Esophagus squamous epithelium (tissue), 5 donors: ENCODE measurements around the gene CCM2. TPM values are rescaled to one million over a fixed set of nuclear protein-coding genes. Genes with fewer than 3 reads are reported as not detected.

Source experiments
- DNase-seq: peaks from one replicate; lab custom pipeline; 2025; lab: John Stamatoyannopoulos, UW
- H3K27ac ChIP-seq, 4 donors: fragments of 200-600 bp; sonication (generic); one replicate each; pipeline ENCODE4 v1.5.1; 2016 to 2019; ENCODE audit warnings: mild to moderate bottlenecking in 1 of 4
- H3K27me3 ChIP-seq, 4 donors: fragments of 200-600 bp; sonication (generic); 1 replicate in 3 of 4; 2 replicates in 1 of 4; pipeline versions ENCODE4 v1.5.1 to v1.6.0; 2017 to 2021; ENCODE audit warnings: antibody characterized with exemption in 1 of 4
- H3K36me3 ChIP-seq, 3 donors: fragments of 200-600 bp; sonication (generic); one replicate each; pipeline ENCODE4 v1.5.1; 2016 to 2019
- H3K4me1 ChIP-seq, 3 donors: fragments of 200-600 bp; sonication (generic); one replicate each; pipeline ENCODE4 v1.5.1; 2017 to 2019
- H3K4me3 ChIP-seq, 4 donors: fragments of 200-600 bp; sonication (generic); 1 replicate in 3 of 4; 2 replicates in 1 of 4; pipeline ENCODE4 v1.5.1; 2016 to 2019; ENCODE audit warnings: mild to moderate bottlenecking in 2 of 4, moderate library complexity in 1 of 4
- H3K9me3 ChIP-seq, 3 donors: fragments of 200-600 bp; sonication (generic); one replicate each; pipeline ENCODE4 v1.5.1; 2016 to 2019
- CTCF ChIP-seq, 6 experiments: fragments of 450-650 bp in 4 of 6; fragments of 200-600 bp in 2 of 6; sonication (generic) in 2 of 6; IDR thresholded peaks; one replicate each; pipeline ENCODE4 v1.5.1; 2016 to 2019; ENCODE audit warnings: antibody characterized with exemption in 6 of 6, mild to moderate bottlenecking in 4 of 6, moderate library complexity in 4 of 6
- POLR2A ChIP-seq, 4 donors: fragments of 450-650 bp; IDR thresholded peaks; one replicate each; pipeline ENCODE4 v1.6.1; 2017; ENCODE audit warnings: antibody characterized with exemption in 4 of 4, mild to moderate bottlenecking in 4 of 4, moderate library complexity in 3 of 4
- WGBS, 2 donors: methylation state at CpG; one replicate each; pipeline ENCODE4 v1.1.5; 2018; 5-methylcytosine and 5-hydroxymethylcytosine counted together
- intact Hi-C: fragments of 100-400 bp; cut with DNase I; formaldehyde crosslinking; loops from one replicate; pipeline ENCODE4 v1.15.0; 2022
- total RNA-seq, 4 donors: library from RNA; depleted of rRNA; stranded (reverse); fragments of >200 nt; gene quantifications; one replicate each; pipeline ENCODE4 v1.1.0, GENCODE V29; 2016
- donor health status: DM: yes; HTN: yes; CAD: no.

Gene CCM2
- total RNA-seq, 4 donors from 2014 or later = 20.0 to 36.3 (median 24.9) TPM

DNA sequence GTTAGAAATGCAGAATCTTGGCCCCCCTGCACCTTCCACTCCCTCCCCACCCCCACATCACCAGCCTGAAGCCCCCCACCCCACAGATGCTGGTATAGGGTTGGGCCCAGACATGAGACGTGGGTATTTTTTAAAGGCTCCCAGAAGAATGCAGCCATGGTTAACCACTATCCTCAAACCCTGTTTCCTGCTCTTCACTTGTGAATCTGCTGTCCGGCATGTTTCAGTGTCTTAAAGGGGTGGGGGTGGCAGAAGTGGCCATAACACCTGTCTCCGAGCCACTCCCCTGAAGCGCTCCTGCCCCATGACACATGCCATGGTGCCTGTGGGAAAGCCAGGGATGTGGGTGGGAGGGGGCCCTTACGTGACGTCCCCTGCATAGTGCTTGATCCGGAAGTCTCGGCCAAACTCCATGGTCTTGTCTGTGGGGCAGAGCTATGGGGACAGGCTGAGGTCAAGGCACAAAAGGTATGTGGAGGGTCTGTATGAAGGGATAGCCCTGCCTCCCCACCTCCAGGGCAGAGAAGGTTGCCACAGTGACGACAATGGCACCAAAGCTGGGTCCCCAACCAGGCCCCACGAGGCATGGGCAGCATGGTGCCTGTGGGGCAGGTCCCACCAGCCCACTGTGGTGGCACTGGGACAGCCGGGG, 30.8 kb upstream of the CCM2 start:
- intact Hi-C loops = loop anchor here (10.0 kb wide), 1 partner anchor 166 kb away; no protein-coding TSS in a partner anchor
- Histone ChIP-seq H3K4me1 (no peaks in the 10 kb centered on the region), H3K36me3 (peaks cover 0 to 6% (median 0%) of the 10 kb centered on the region in 3 donors), H3K4me3 (no peak overlapping the region), H3K27ac (no peak overlapping the region), H3K27me3 (peaks cover 0 to 7% (median 0%) of the 10 kb centered on the region in 4 donors), H3K9me3 (no peaks in the 10 kb centered on the region)
- DNase-seq = no peak
- WGBS, 2 donors = 83% methylated on average over 1 of the region's 11 CpGs; no CpG with 5 or more reads in 1 of the 2 donors
- no peak for TF ChIP-seq POLR2A (IDR thresholded peaks at IDR 0.05)
- TF ChIP-seq CTCF (IDR thresholded peaks at IDR 0.05) = no peak

DNA sequence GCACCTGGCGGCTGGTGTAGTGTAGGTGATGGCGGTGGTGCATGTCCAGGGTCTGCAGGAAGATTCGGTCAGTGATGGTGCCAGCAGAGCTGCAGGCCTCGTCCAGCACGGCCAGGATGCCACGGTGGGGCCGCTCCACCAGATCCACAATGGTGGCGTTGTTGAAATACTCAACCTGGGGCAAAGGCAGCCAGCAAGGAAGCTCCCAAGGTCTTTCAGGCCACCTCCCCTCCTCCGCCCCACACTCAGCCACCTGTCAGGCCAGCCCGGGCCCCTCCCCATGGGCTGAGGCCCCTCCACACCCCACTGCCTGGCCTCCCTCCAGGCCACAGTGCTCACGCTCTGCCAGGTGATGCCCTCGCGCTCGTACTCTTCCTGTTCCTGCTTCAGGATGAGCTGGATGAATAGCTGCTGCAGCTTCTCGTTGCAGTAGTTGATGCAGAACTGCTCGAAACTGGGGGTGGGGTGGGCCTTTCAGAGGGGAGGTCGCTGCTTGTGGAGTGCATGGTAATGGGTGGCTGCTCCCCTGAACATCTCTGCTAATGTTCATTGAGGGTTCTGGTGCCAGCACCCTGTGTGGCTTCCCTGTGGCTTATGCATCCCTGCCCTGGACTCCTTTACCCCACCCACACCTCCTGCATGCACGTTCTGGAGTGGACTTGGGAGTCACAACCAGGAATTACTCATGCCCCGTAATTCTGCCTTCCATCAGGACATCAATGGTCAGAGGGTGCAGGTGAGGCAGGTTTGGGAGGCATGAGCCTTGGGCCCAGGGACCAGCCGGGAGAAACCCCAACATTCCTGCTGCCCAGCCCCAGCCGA, 30.1 kb upstream of the CCM2 start:
- TF ChIP-seq CTCF (IDR thresholded peaks at IDR 0.05) (no peak), POLR2A (IDR thresholded peaks at IDR 0.05) (no peak)
- no peaks in the 10 kb centered on the region for H3K4me1 ChIP-seq
- no peaks in the 10 kb centered on the region for H3K9me3 ChIP-seq
- H3K4me3 ChIP-seq = no peak overlapping the region
- DNase-seq = no peak
- no peak overlapping the region for H3K27ac ChIP-seq
- H3K27me3 ChIP-seq = no peaks in the 10 kb centered on the region
- intact Hi-C loops = loop anchor here (10.0 kb wide), 1 partner anchor 165 kb away; no protein-coding TSS in a partner anchor
- H3K36me3 ChIP-seq = peaks cover 0 to 6% (median 0%) of the 10 kb centered on the region in 3 donors
- WGBS, 2 donors = 79 to 85% methylated on average over 8 to 11 of the region's 21 CpGs

GRCh38 chr7:44970523-44971051, 29.4 kb upstream of the CCM2 start:
- Histone ChIP-seq H3K27me3 (no peaks in the 10 kb centered on the region), H3K4me3 (no peak overlapping the region), H3K4me1 (no peaks in the 10 kb centered on the region), H3K9me3 (no peaks in the 10 kb centered on the region), H3K27ac (no peak overlapping the region), H3K36me3 (peaks cover 0 to 11% (median 0%) of the 10 kb centered on the region in 3 donors)
- 89 to 100% methylated on average over 5 to 10 of the region's 18 CpGs for WGBS, 2 donors
- intact Hi-C loops = no loop called here
- TF ChIP-seq POLR2A (IDR thresholded peaks at IDR 0.05) = no peak
- TF ChIP-seq CTCF (IDR thresholded peaks at IDR 0.05) = no peak
- DNase-seq = no peak

GRCh38 chr7:44971188-44971901, 28.7 kb upstream of the CCM2 start:
- intact Hi-C loops = no loop called here
- no peaks in the 10 kb centered on the region for H3K27me3 ChIP-seq
- no peak overlapping the region for H3K27ac ChIP-seq
- no peak for DNase-seq
- 60 to 75% methylated on average over 1 to 6 of the region's 10 CpGs for WGBS, 2 donors
- H3K9me3 ChIP-seq = no peaks in the 10 kb centered on the region
- TF ChIP-seq CTCF (IDR thresholded peaks at IDR 0.05) = no peak
- no peak for TF ChIP-seq POLR2A (IDR thresholded peaks at IDR 0.05)
- H3K4me1 ChIP-seq = no peaks in the 10 kb centered on the region
- H3K4me3 ChIP-seq = no peak overlapping the region
- peaks cover 0 to 11% (median 0%) of the 10 kb centered on the region in 3 donors for H3K36me3 ChIP-seq
